SK-N-SH (cell line): ENCODE measurements around the gene CRIM1. TPM values are rescaled to one million over a fixed set of nuclear protein-coding genes. Genes with fewer than 3 reads are reported as not detected.
A peak's percentile ranks its signal among the peaks of the same experiment; 100 is the strongest.

Experiments used
- CTCF ChIA-PET: fragments of 300-600, 350-600 bp; formaldehyde crosslinking; extraction: SDS; loops from one replicate; lab custom pipeline; 2021; lab: Yijun Ruan, JAX
- POLR2A ChIA-PET: fragments of 350-600 bp; sonication (Branson Sonifier 250); formaldehyde crosslinking; extraction: SDS; loops from one replicate; lab custom pipeline; 2020; ENCODE audit warnings: antibody characterized with exemption, inconsistent platforms; lab: Yijun Ruan, JAX
- DNase-seq: peaks from one replicate; pipeline ENCODE4 v3.0.0; 2012
- H2AFZ ChIP-seq: fragments of 200-600 bp; sonication (generic); 2 replicates; pipeline ENCODE4 v1.8.1; 2016; ENCODE audit warnings: antibody characterized with exemption, mild to moderate bottlenecking, low read depth
- H3F3A ChIP-seq: fragments of 200-600 bp; sonication (generic); replicated peaks from 2 replicates; pipeline ENCODE3; 2016; ENCODE audit warnings: antibody characterized with exemption, mild to moderate bottlenecking; ENCODE audit not compliant: insufficient read depth
- H3K27ac ChIP-seq, 2 experiments: fragments of 200-500 bp in 1 of 2; fragments of 200-600 bp in 1 of 2; sonication (Bioruptor generic) in 1 of 2; sonication (generic), shearing (Covaris generic) in 1 of 2; 2 replicates each; pipeline versions ENCODE4 v1.5.1 to v1.6.1; 2014 to 2016; ENCODE audit warnings: low read depth in 2 of 2, inconsistent platforms in 1 of 2, low read length in 1 of 2, mild to moderate bottlenecking in 1 of 2, mixed read lengths in 1 of 2
- H3K27me3 ChIP-seq: fragments of 200-600 bp; sonication (generic), shearing (Covaris generic); 2 replicates; pipeline ENCODE4 v1.6.1; 2016; ENCODE audit warnings: mixed run types; ENCODE audit not compliant: insufficient read depth
- H3K36me3 ChIP-seq, 2 experiments: fragments of 200-500 bp in 1 of 2; fragments of 200-600 bp in 1 of 2; sonication (Bioruptor generic) in 1 of 2; sonication (generic) in 1 of 2; replicated peaks in 1 of 2; 2 replicates each; pipeline versions ENCODE3 to v1.5.1; 2014 to 2016; ENCODE audit warnings: low read length in 1 of 2, mild to moderate bottlenecking in 1 of 2; ENCODE audit not compliant: insufficient read depth in 2 of 2, control insufficient read depth in 1 of 2
- H3K4me1 ChIP-seq, 2 experiments: fragments of 200-500 bp in 1 of 2; fragments of 200-600 bp in 1 of 2; sonication (Bioruptor generic) in 1 of 2; sonication (generic), shearing (Covaris generic) in 1 of 2; 2 replicates each; pipeline versions ENCODE4 v1.5.1 to v1.6.1; 2014 to 2016; ENCODE audit warnings: low read depth in 1 of 2, low read length in 1 of 2, mixed run types in 1 of 2; ENCODE audit not compliant: insufficient read depth in 2 of 2, control insufficient read depth in 1 of 2
- H3K4me2 ChIP-seq: fragments of 200-600 bp; sonication (generic), shearing (Covaris generic); 2 replicates; pipeline ENCODE4 v1.6.1; 2017; ENCODE audit warnings: mixed run types
- H3K4me3 ChIP-seq, 2 experiments: fragments of 200-500 bp in 1 of 2; fragments of 200-600 bp in 1 of 2; sonication (Bioruptor generic) in 1 of 2; sonication (generic), shearing (Covaris generic) in 1 of 2; 2 replicates each; pipeline versions ENCODE4 v1.5.1 to v1.8.1; 2014 to 2016; ENCODE audit warnings: low read depth in 2 of 2, inconsistent platforms in 1 of 2, low read length in 1 of 2, mild to moderate bottlenecking in 1 of 2, mixed read lengths in 1 of 2, moderate library complexity in 1 of 2
- H3K79me2 ChIP-seq: fragments of 200-600 bp; sonication (generic); 2 replicates; pipeline ENCODE4 v1.8.1; 2017; ENCODE audit warnings: mild to moderate bottlenecking; ENCODE audit not compliant: insufficient read depth
- H3K9ac ChIP-seq: fragments of 200-600 bp; sonication (generic); 2 replicates; pipeline ENCODE4 v1.6.1; 2017; ENCODE audit warnings: mixed run types
- H3K9me2 ChIP-seq: fragments of 200-600 bp; sonication (generic); 2 replicates; pipeline ENCODE4 v1.6.1; 2017; ENCODE audit warnings: mixed run types
- H3K9me3 ChIP-seq: fragments of 200-600 bp; sonication (generic); 2 replicates; pipeline ENCODE4 v1.6.1; 2017; ENCODE audit warnings: mixed run types, mild to moderate bottlenecking, moderate library complexity
- H4K20me1 ChIP-seq: fragments of 200-600 bp; sonication (generic); 2 replicates; pipeline ENCODE4 v1.6.1; 2017; ENCODE audit warnings: mild to moderate bottlenecking, mixed run types; ENCODE audit not compliant: insufficient read depth
- ELF1 ChIP-seq: IDR thresholded peaks from 2 replicates; pipeline ENCODE4 v1.4.0; 2012
- EZH2phosphoT487 ChIP-seq: fragments of 200-600 bp; sonication (generic); IDR thresholded peaks from 2 replicates; pipeline ENCODE4 v1.6.1; 2017; ENCODE audit warnings: low read depth, mixed run types, mild to moderate bottlenecking, antibody characterized with exemption, moderate library complexity, borderline replicate concordance
- FOSL2 ChIP-seq: IDR thresholded peaks from 2 replicates; pipeline ENCODE4 v1.4.0; 2012; ENCODE audit warnings: low read depth, mild to moderate bottlenecking, moderate library complexity, borderline replicate concordance
- FOXJ3 ChIP-seq: sonication (generic); formaldehyde crosslinking; IDR thresholded peaks from 2 replicates; pipeline ENCODE4 v1.5.1; 2020; ENCODE audit warnings: mild to moderate bottlenecking, missing genetic modification reagents
- FOXM1 ChIP-seq: IDR thresholded peaks from 2 replicates; pipeline ENCODE4 v1.4.0; 2012; ENCODE audit warnings: low read depth, mild to moderate bottlenecking
- JUND ChIP-seq: IDR thresholded peaks from 2 replicates; pipeline ENCODE4 v1.4.0; 2012
- MAX ChIP-seq: IDR thresholded peaks from 2 replicates; pipeline ENCODE4 v1.4.0; 2012; ENCODE audit warnings: low read depth
- MEF2A ChIP-seq: IDR thresholded peaks from 2 replicates; pipeline ENCODE4 v1.4.0; 2012; ENCODE audit warnings: low read depth, borderline replicate concordance
- MXI1 ChIP-seq: IDR thresholded peaks from 2 replicates; pipeline ENCODE4 v1.6.1; 2012; ENCODE audit warnings: mild to moderate bottlenecking, low read depth, low read length, improper control_type of control experiment
- POLR2AphosphoS5 ChIP-seq: IDR thresholded peaks from 2 replicates; pipeline ENCODE4 v1.6.1; 2012; ENCODE audit warnings: low read depth, low read length
- RCOR1 ChIP-seq: fragments of 150-350 bp; IDR thresholded peaks from 2 replicates; pipeline ENCODE4 v1.6.1; 2017; ENCODE audit warnings: antibody characterized with exemption, low read length
- SIN3A ChIP-seq: IDR thresholded peaks from 2 replicates; pipeline ENCODE4 v1.6.1; 2012; ENCODE audit warnings: low read depth, mild to moderate bottlenecking, low read length, moderate library complexity, borderline replicate concordance
- SMC3 ChIP-seq: IDR thresholded peaks from 2 replicates; pipeline ENCODE4 v1.6.1; 2012; ENCODE audit warnings: low read depth, low read length, improper control_type of control experiment
- USF2 ChIP-seq: fragments of 150-350 bp; IDR thresholded peaks from 2 replicates; pipeline ENCODE4 v1.6.1; 2017; ENCODE audit warnings: antibody characterized with exemption, low read length, low read depth, borderline replicate concordance
- ZBTB33 ChIP-seq: IDR thresholded peaks from 2 replicates; pipeline ENCODE4 v1.4.0; 2012; ENCODE audit warnings: low read depth, borderline replicate concordance
- whole genome bisulfite sequencing: methylation state at CpG from one replicate; pipeline ENCODE4 v1.1.6; 2017; ENCODE audit warnings: low lambda C conversion rate; 5-methylcytosine and 5-hydroxymethylcytosine counted together
- polyA plus RNA-seq, 3 experiments: library from polyadenylated mRNA; depleted of rRNA; stranded (reverse); fragments of >200 nt; gene quantifications; 2 replicates each; pipeline ENCODE4 v1.2.3, GENCODE V29; 2012

The CRIM1 gene
- polyA plus RNA-seq, 1 of the 3 experiments (the other 2 are of a cell fraction), result 244 TPM

GRCh38 chr2:36360063-36360462 lies 4.5 kb downstream of the CRIM1 start (continued):
- TF ChIP-seq FOSL2, result no peak
- no peak for TF ChIP-seq RCOR1
- no peak for TF ChIP-seq ELF1
- TF ChIP-seq SMC3, result no peak
- peak; percentile 20; the same call in 1 of the 2 replicates for TF ChIP-seq MAX
- peak; percentile 26; the same call in 1 of the 2 replicates for TF ChIP-seq JUND

- H3K9ac ChIP-seq, result peak overlapping the region; percentile 94
- H3K27ac ChIP-seq, result peak overlapping the region; percentile 65 to 96; a peak in 3 of 4 replicates
- H3K4me1 ChIP-seq, result peaks cover 2 to 50% of the 10 kb centered on the region in 2 experiments
- peak overlapping the region; percentile 80 to 91; a peak in 3 of 4 replicates for H3K4me3 ChIP-seq
- peak overlapping the region; percentile 84 for H3K4me2 ChIP-seq
- H2AFZ ChIP-seq, result no peak overlapping the region
- WGBS, result 16% methylated on average over 1 of the region's 1 CpG
- H3K36me3 ChIP-seq, result peaks cover 0 to 24% of the 10 kb centered on the region in 2 experiments
- no peak for DNase-seq
- H4K20me1 ChIP-seq, result peaks cover 74% of the 10 kb centered on the region
- POLR2A ChIA-PET, result no interaction called here
- TF ChIP-seq FOXM1 (no peak), FOXJ3 (CRISPR knock-in tag) (no peak), POLR2AphosphoS5 (no peak), USF2 (no peak), SIN3A (no peak), MEF2A (no peak), RCOR1 (no peak), EZH2phosphoT487 (no peak), ZBTB33 (no peak), MAX (no peak), MXI1 (no peak), ELF1 (no peak)
- TF ChIP-seq, all 33 proteins: peak for 0
- CTCF ChIA-PET, result interaction anchor here (1.3 to 1.4 kb wide), 2 partner anchors 10 to 303 kb away, joined by 3 to 6 read pairs; no protein-coding TSS in a partner anchor
- Histone ChIP-seq H3K79me2 (peaks cover 100% of the 10 kb centered on the region), H3K27me3 (no peaks in the 10 kb centered on the region), H3F3A (peaks cover 52% of the 10 kb centered on the region), H3K9me3 (no peaks in the 10 kb centered on the region), H3K9me2 (no peaks in the 10 kb centered on the region)
These were observed 5.3 kb downstream of the CRIM1 start for GRCh38 chr2:36360834-36361233.
